Mesenchymal stem cell (in vitro differentiated cells and primary cell): ENCODE results near the gene SLC9C2.
"Not testable (repeated sequence)": the region's sequence is repeated elsewhere in the genome, so short reads cannot be mapped to it uniquely, and the experiment has no call there.

Experiments
- DNase-seq: peaks from one replicate; pipeline ENCODE4 v3.0.0-alpha.2; 2013
- H2AFZ ChIP-seq: one replicate; pipeline ENCODE4 v1.6.1; 2013; ENCODE audit warnings: low read depth, mild to moderate bottlenecking, control low read depth, inconsistent platforms, low read length, moderate library complexity
- H2AK5ac ChIP-seq: 2 replicates; pipeline ENCODE4 v1.6.1; 2013; ENCODE audit warnings: low read length, moderate library complexity, mild to moderate bottlenecking, inconsistent platforms; ENCODE audit not compliant: severe bottlenecking
- H2BK120ac ChIP-seq: one replicate; pipeline ENCODE4 v1.6.1; 2013; ENCODE audit warnings: low read depth, mild to moderate bottlenecking, inconsistent platforms, low read length, moderate library complexity
- H2BK12ac ChIP-seq, 2 experiments: one replicate each; pipeline ENCODE4 v1.6.1; 2013; ENCODE audit warnings: inconsistent platforms in 2 of 2, low read length in 2 of 2, mild to moderate bottlenecking in 2 of 2, moderate library complexity in 2 of 2, control low read depth in 1 of 2
- H2BK15ac ChIP-seq: one replicate; pipeline ENCODE4 v1.6.1; 2013; ENCODE audit warnings: mild to moderate bottlenecking, low read depth, inconsistent platforms; ENCODE audit not compliant: poor library complexity, severe bottlenecking
- H2BK5ac ChIP-seq: 2 replicates; pipeline ENCODE4 v1.6.1; 2013; ENCODE audit warnings: low read depth, mild to moderate bottlenecking, low read length, control low read depth, inconsistent platforms; ENCODE audit not compliant: poor library complexity, severe bottlenecking
- H3K14ac ChIP-seq, 2 experiments: one replicate each; pipeline ENCODE4 v1.6.1; 2013; ENCODE audit warnings: inconsistent platforms in 2 of 2, low read length in 2 of 2, control low read depth in 1 of 2, mild to moderate bottlenecking in 1 of 2, moderate library complexity in 1 of 2
- H3K18ac ChIP-seq, 2 experiments: one replicate each; pipeline ENCODE4 v1.6.1; 2013; ENCODE audit warnings: inconsistent platforms in 2 of 2, low read length in 2 of 2, control low read depth in 1 of 2, low read depth in 1 of 2, mild to moderate bottlenecking in 1 of 2
- H3K23ac ChIP-seq, 2 experiments: one replicate each; pipeline ENCODE4 v1.6.1; 2013; ENCODE audit warnings: inconsistent platforms in 2 of 2, low read length in 2 of 2, mild to moderate bottlenecking in 2 of 2, moderate library complexity in 2 of 2, control low read depth in 1 of 2
- H3K27ac ChIP-seq: 2 replicates; pipeline ENCODE4 v1.5.1; 2013; ENCODE audit warnings: mild to moderate bottlenecking, moderate library complexity, low read length, control low read depth, inconsistent platforms; ENCODE audit not compliant: poor library complexity, severe bottlenecking
- H3K27me3 ChIP-seq, 2 experiments: 2 replicates each; pipeline versions ENCODE4 v1.6.1 to v1.7.0; 2013; ENCODE audit warnings: low read length in 2 of 2, mild to moderate bottlenecking in 2 of 2, moderate library complexity in 2 of 2, control low read depth in 1 of 2, inconsistent platforms in 1 of 2; ENCODE audit not compliant: control insufficient read depth in 1 of 2, insufficient read depth in 1 of 2
- H3K36me3 ChIP-seq, 2 experiments: 2 replicates each; pipeline versions ENCODE4 v1.6.1 to v1.7.0; 2013; ENCODE audit warnings: low read length in 2 of 2, control low read depth in 1 of 2, inconsistent platforms in 1 of 2, low read depth in 1 of 2, mild to moderate bottlenecking in 1 of 2; ENCODE audit not compliant: insufficient read depth in 2 of 2, control insufficient read depth in 1 of 2
- H3K4ac ChIP-seq, 2 experiments: one replicate each; pipeline ENCODE4 v1.6.1; 2013; ENCODE audit warnings: inconsistent platforms in 2 of 2, low read length in 2 of 2, mild to moderate bottlenecking in 2 of 2, moderate library complexity in 2 of 2, control low read depth in 1 of 2, low read depth in 1 of 2
- H3K4me1 ChIP-seq: 2 replicates; pipeline ENCODE4 v1.6.1; 2013; ENCODE audit warnings: low read depth, low read length, control low read depth; ENCODE audit not compliant: control insufficient read depth, insufficient read depth
- H3K4me2 ChIP-seq: 2 replicates; pipeline ENCODE4 v1.6.1; 2013; ENCODE audit warnings: low read length, mild to moderate bottlenecking, inconsistent platforms; ENCODE audit not compliant: poor library complexity, severe bottlenecking
- H3K4me3 ChIP-seq, 2 experiments: 2 replicates each; pipeline versions ENCODE4 v1.5.1 to v1.7.0; 2013; ENCODE audit warnings: low read length in 2 of 2, mild to moderate bottlenecking in 2 of 2, control low read depth in 1 of 2, low read depth in 1 of 2; ENCODE audit not compliant: insufficient read depth in 1 of 2
- H3K79me1 ChIP-seq: replicated peaks from 2 replicates; pipeline ENCODE4 v1.6.1; 2013; ENCODE audit warnings: mild to moderate bottlenecking, control low read depth, low read length, inconsistent platforms; ENCODE audit not compliant: poor library complexity, severe bottlenecking
- H3K9ac ChIP-seq: 2 replicates; pipeline ENCODE4 v1.7.0; 2013; ENCODE audit warnings: mild to moderate bottlenecking, low read length, moderate library complexity
- H3K9me3 ChIP-seq: 2 replicates; pipeline ENCODE4 v1.7.0; 2013; ENCODE audit warnings: mild to moderate bottlenecking, low read length; ENCODE audit not compliant: control insufficient read depth
- H4K8ac ChIP-seq: one replicate; pipeline ENCODE4 v1.6.1; 2013; ENCODE audit warnings: inconsistent platforms, mild to moderate bottlenecking, low read length, moderate library complexity
- H4K91ac ChIP-seq: one replicate; pipeline ENCODE4 v1.6.1; 2013; ENCODE audit warnings: mild to moderate bottlenecking, low read length, inconsistent platforms
- WGBS: methylation state at CpG from one replicate; pipeline ENCODE4 v1.1.7; 2013; ENCODE audit warnings: mixed read lengths; 5-methylcytosine and 5-hydroxymethylcytosine counted together

Gene SLC9C2

DNA sequence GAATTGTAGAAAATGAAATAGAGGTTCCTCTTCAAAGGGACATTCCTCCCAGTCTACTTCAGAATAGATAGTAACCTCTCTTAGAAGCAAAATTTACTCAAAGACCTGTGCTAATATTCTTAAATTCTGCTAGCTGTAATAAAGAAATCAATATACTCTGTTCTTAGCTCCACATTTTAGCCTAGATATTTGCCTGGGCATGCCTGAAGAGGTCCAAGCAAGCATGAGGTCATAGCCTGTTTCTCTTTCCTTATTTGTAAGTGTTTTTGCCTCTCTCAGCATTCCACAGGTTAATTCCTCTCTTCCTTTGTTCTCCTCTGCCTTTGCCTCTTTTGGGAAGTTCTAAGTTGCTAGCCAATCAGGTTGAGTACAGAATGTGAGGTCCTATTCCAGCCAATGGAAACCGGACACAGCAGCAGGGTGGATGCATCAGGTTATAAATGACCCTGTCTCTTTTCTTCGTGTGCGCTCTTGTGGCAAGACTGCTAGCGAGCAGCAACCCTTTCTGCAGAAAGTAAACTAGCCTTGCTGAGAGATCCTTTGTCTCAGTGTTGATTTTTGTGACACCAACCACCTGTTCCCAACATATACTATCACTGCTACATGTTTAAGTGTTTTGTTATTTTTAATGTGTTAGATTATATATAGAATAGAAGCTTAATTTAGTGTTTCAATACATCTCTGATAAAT, 39.7 kb upstream of the SLC9C2 start:
- H3K36me3 ChIP-seq, H3K4me2 ChIP-seq, H3K4ac ChIP-seq, H2BK120ac ChIP-seq, H2BK15ac ChIP-seq, H3K4me3 ChIP-seq, H3K27me3 ChIP-seq, H4K91ac ChIP-seq, H4K8ac ChIP-seq, H2BK12ac ChIP-seq, H3K27ac ChIP-seq, H2AK5ac ChIP-seq, H2AFZ ChIP-seq, H3K14ac ChIP-seq, DNase-seq, H3K23ac ChIP-seq, H3K79me1 ChIP-seq, H2BK5ac ChIP-seq, H3K9ac ChIP-seq, H3K18ac ChIP-seq, H3K4me1 ChIP-seq: not testable (repeated sequence)
- H3K9me3 ChIP-seq: peaks cover 11% of the 10 kb centered on the region
- WGBS: 80% methylated on average over 4 of the region's 4 CpGs

DNA sequence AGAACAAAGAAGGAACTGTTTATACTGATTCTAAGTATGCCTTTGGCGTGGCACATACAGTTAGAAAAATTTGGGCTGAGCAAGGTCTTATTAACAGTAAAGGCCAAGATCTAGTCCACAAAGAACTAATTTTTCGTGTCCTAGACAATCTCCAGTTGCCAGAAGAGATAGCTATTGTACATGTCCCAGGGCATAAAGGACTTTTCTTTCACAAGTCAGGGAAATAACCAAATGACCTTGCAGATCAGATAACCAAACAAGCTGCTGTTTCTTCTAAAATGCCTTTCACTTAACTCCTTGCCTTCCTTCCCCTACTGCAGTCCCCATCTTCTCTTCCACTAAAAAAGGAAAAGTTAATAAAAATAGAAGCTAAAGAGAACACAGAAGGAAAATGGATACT, 36.2 kb upstream of the SLC9C2 start:
- no peak overlapping the region for H3K9ac ChIP-seq
- H2BK120ac ChIP-seq: no peak overlapping the region
- no peak overlapping the region for H3K4me2 ChIP-seq
- no peak overlapping the region for H2BK12ac ChIP-seq
- 59% methylated on average over 2 of the region's 2 CpGs for WGBS
- no peak overlapping the region for H2AK5ac ChIP-seq
- H3K36me3 ChIP-seq: peaks cover 0 to 3% of the 10 kb centered on the region in 2 experiments
- DNase-seq: no peak
- H2BK5ac ChIP-seq: no peak overlapping the region
- no peaks in the 10 kb centered on the region for H3K4me1 ChIP-seq
- H3K27me3 ChIP-seq: no peaks in the 10 kb centered on the region
- no peak overlapping the region for H4K8ac ChIP-seq
- H3K18ac ChIP-seq: no peak overlapping the region
- no peak overlapping the region for H3K27ac ChIP-seq
- H3K14ac ChIP-seq: no peak overlapping the region
- H3K9me3 ChIP-seq: peaks cover 16% of the 10 kb centered on the region
- H2BK15ac ChIP-seq: no peak overlapping the region
- H2AFZ ChIP-seq: no peak overlapping the region
- no peak overlapping the region for H3K4ac ChIP-seq
- no peak overlapping the region for H4K91ac ChIP-seq
- no peak overlapping the region for H3K4me3 ChIP-seq
- H3K23ac ChIP-seq: no peak overlapping the region
- H3K79me1 ChIP-seq: no peaks in the 10 kb centered on the region

DNA sequence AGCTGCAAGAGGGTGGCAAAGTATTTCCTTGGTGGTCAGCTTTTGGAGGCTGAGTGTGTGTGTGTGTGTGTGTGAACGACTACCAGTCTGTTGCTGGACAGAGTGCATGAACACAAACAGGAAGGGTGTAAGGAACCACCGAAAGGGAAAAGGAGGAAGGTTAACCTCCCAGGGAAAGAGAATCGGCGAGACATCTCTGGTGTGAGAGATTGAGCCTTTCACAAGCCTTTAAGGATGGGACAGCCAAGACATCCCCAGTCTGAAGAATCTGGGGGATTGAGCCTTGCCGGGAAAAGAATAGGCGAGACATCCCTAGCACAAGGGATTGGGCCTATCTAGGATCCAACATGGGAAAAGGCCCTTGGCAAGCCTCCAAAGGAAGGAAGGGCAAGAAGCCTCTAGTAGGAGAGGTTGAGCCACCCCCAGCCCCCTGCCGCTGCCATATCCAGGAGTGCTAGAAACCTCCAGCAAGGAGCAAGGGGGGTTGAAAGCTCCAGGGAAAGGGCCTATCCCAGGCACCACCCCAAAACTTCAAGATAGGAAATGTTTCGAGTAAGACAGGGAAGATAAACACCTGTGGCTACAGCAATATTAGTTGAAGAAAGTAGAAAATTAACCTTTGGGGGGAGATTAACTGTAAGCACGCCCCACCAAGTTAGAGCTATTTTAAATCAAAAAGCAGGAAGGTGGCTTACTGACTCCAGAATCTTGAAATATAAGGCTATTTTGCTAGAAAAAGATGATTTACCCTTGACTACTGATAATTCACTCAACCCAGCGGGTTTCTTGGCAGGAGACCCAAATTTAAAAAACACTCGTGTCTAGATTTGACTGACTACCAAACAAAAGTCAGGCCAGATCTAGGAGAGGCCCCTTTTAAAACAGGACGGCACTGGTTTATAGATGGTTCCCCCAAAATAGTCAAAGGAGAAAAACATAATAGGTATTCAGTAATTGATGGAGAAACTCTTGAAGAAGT, 35.5 kb upstream of the SLC9C2 start:
- Histone ChIP-seq H3K36me3 (peaks cover 0 to 3% of the 10 kb centered on the region in 2 experiments), H2BK5ac (no peak overlapping the region), H2BK15ac (no peak overlapping the region), H3K4me3 (no peak overlapping the region), H3K18ac (no peak overlapping the region), H4K91ac (no peak overlapping the region), H3K4me2 (no peak overlapping the region), H3K27me3 (no peaks in the 10 kb centered on the region), H3K9me3 (peaks cover 22% of the 10 kb centered on the region), H2BK120ac (no peak overlapping the region), H2BK12ac (no peak overlapping the region), H2AK5ac (no peak overlapping the region), H3K23ac (no peak overlapping the region), H3K79me1 (no peaks in the 10 kb centered on the region), H3K4me1 (no peaks in the 10 kb centered on the region), H3K27ac (no peak overlapping the region), H3K14ac (no peak overlapping the region), H4K8ac (no peak overlapping the region), H3K4ac (no peak overlapping the region), H3K9ac (no peak overlapping the region), H2AFZ (no peak overlapping the region)
- DNase-seq: no peak
- WGBS: 89% methylated on average over 12 of the region's 12 CpGs
